GM12878 (cell line): ENCODE measurements around the gene PREX1. TPM values are rescaled to one million over a fixed set of nuclear protein-coding genes. Genes with fewer than 3 reads are reported as not detected.
A peak's percentile ranks its signal among the peaks of the same experiment; 100 is the strongest.

Experiments used
- ATAC-seq: fragments of 200-7000 bp; cut with Tn5 transposase; 3 replicates; pipeline ENCODE4 v1.9.1; 2020; ENCODE audit warnings: mild to moderate bottlenecking, moderate library complexity
- BruUV-seq: library from RNA; stranded (reverse); fragments of 400-500 nt; replicated peaks from 2 replicates; lab custom pipeline; 2021; lab: Mats Ljungman, UMichigan
- CTCF ChIA-PET: fragments of 300-600 bp; sonication (Branson Sonifier 250); formaldehyde crosslinking; extraction: SDS; loops from one replicate; lab custom pipeline; 2021; ENCODE audit warnings: inconsistent platforms; lab: Yijun Ruan, JAX
- POLR2A ChIA-PET: fragments of 350-600 bp; formaldehyde crosslinking; extraction: SDS; loops from one replicate; lab custom pipeline; 2021; ENCODE audit warnings: inconsistent platforms; lab: Charles Lee
- RAD21 ChIA-PET: fragments of 300-600 bp; sonication (Branson Sonifier 250); formaldehyde crosslinking; loops from one replicate; lab custom pipeline; 2023; ENCODE audit warnings: antibody characterized with exemption; ENCODE audit not compliant: unreplicated experiment; lab: Charles Lee
- SMC1A ChIA-PET: fragments of 300-600 bp; sonication (Branson Sonifier 250); formaldehyde crosslinking; loops from one replicate; lab custom pipeline; 2023; ENCODE audit not compliant: unreplicated experiment, uncharacterized antibody; lab: Charles Lee
- DNase-seq: peaks from one replicate; pipeline ENCODE4 v3.0.0-alpha.2; 2011; ENCODE audit warnings: low read depth, low spot score
- FAIRE-seq: peaks from 3 replicates; lab custom pipeline; 2011; peaks lifted over from hg19 to GRCh38; lab: Jason Lieb, UNC
- H2AFZ ChIP-seq: 2 replicates; pipeline ENCODE4 v1.6.0; 2011; ENCODE audit warnings: low read depth, low read length, control low read depth; ENCODE audit not compliant: control insufficient read depth
- H3K27ac ChIP-seq: 2 replicates; pipeline ENCODE4 v1.5.1; 2011; ENCODE audit warnings: control low read depth; ENCODE audit not compliant: control insufficient read depth, insufficient read depth
- H3K27me3 ChIP-seq, 2 experiments: replicated peaks in 1 of 2; 2 replicates each; pipeline versions ENCODE4 v1.6.0 to v1.6.1; 2011; ENCODE audit warnings: low read length in 1 of 2; ENCODE audit not compliant: control insufficient read depth in 2 of 2, insufficient read depth in 2 of 2
- H3K36me3 ChIP-seq, 2 experiments: 2 replicates each; pipeline ENCODE4 v1.5.1; 2011; ENCODE audit warnings: low read length in 1 of 2; ENCODE audit not compliant: control insufficient read depth in 2 of 2, insufficient read depth in 2 of 2
- H3K4me1 ChIP-seq: 2 replicates; pipeline ENCODE4 v1.6.1; 2011; ENCODE audit warnings: mild to moderate bottlenecking, low read length, moderate library complexity, mixed read lengths; ENCODE audit not compliant: control insufficient read depth, insufficient read depth
- H3K4me2 ChIP-seq: 2 replicates; pipeline ENCODE4 v1.6.0; 2011; ENCODE audit warnings: control low read depth; ENCODE audit not compliant: control insufficient read depth, insufficient read depth
- H3K4me3 ChIP-seq: fragments of 200-600 bp; sonication (generic); 2 replicates; pipeline ENCODE4 v1.5.1; 2016
- H3K79me2 ChIP-seq: 2 replicates; pipeline ENCODE4 v1.6.0; 2011; ENCODE audit warnings: low read length; ENCODE audit not compliant: control insufficient read depth, insufficient read depth
- H3K9ac ChIP-seq: 2 replicates; pipeline ENCODE4 v1.8.0; 2011; ENCODE audit warnings: low read length, control low read depth, mixed read lengths; ENCODE audit not compliant: control insufficient read depth, insufficient read depth
- H3K9me3 ChIP-seq: replicated peaks from 3 replicates; pipeline ENCODE4 v1.5.1; 2011; ENCODE audit warnings: mild to moderate bottlenecking, low read length; ENCODE audit not compliant: control insufficient read depth, insufficient read depth
- H4K20me1 ChIP-seq: 2 replicates; pipeline ENCODE4 v1.6.0; 2011; ENCODE audit not compliant: control insufficient read depth, insufficient read depth
- KDM1A ChIP-seq: fragments of 200-600 bp; sonication (generic); IDR thresholded peaks from 2 replicates; pipeline ENCODE4 v1.6.1; 2016; ENCODE audit warnings: borderline replicate concordance
- NFYA ChIP-seq: IDR thresholded peaks from 2 replicates; pipeline ENCODE4 v1.6.1; 2011; ENCODE audit warnings: low read depth, mild to moderate bottlenecking, low read length, improper control_type of control experiment, borderline replicate concordance
- NR2C2 ChIP-seq: IDR thresholded peaks from 2 replicates; pipeline ENCODE4 v1.6.1; 2011; ENCODE audit warnings: borderline replicate concordance, low read depth; ENCODE audit not compliant: control insufficient read depth, insufficient read length
- NR2F1 ChIP-seq: fragments of 450-650 bp; conservative IDR thresholded peaks from 2 replicates; pipeline ENCODE4 v1.6.1; 2017; ENCODE audit warnings: mild to moderate bottlenecking
- POLR2AphosphoS2 ChIP-seq: IDR thresholded peaks from 2 replicates; pipeline ENCODE4 v1.6.1; 2011; ENCODE audit warnings: low read depth, mild to moderate bottlenecking, low read length, improper control_type of control experiment, moderate library complexity
- POLR2AphosphoS5 ChIP-seq: IDR thresholded peaks from 2 replicates; pipeline ENCODE4 v1.6.1; 2011; ENCODE audit warnings: mild to moderate bottlenecking, low read length, inconsistent platforms
- RCOR1 ChIP-seq: conservative IDR thresholded peaks from 2 replicates; pipeline ENCODE4 v1.6.1; 2012; ENCODE audit warnings: low read depth, low read length, improper control_type of control experiment
- SMAD5 ChIP-seq: IDR thresholded peaks from 2 replicates; pipeline ENCODE4 v1.6.1; 2016; ENCODE audit warnings: antibody characterized with exemption, low read depth
- SMARCA5 ChIP-seq: fragments of 450-650 bp; IDR thresholded peaks from 2 replicates; pipeline ENCODE4 v1.6.1; 2017; ENCODE audit warnings: mild to moderate bottlenecking
- SRF ChIP-seq, 2 experiments: IDR thresholded peaks; 2 replicates each; pipeline ENCODE4 v1.6.1; 2011; ENCODE audit warnings: low read depth in 2 of 2, low read length in 2 of 2, mild to moderate bottlenecking in 1 of 2, moderate library complexity in 1 of 2
- STAT3 ChIP-seq: IDR thresholded peaks from 2 replicates; pipeline ENCODE4 v1.6.1; 2011; ENCODE audit warnings: low read depth, low read length, improper control_type of control experiment
- ZNF622 ChIP-seq: fragments of 450-650 bp; IDR thresholded peaks from 2 replicates; pipeline ENCODE4 v1.6.1; 2017; ENCODE audit warnings: mild to moderate bottlenecking, inconsistent platforms
- WGBS: methylation state at CpG from one replicate; pipeline ENCODE4 v1.1.6; 2016; ENCODE audit warnings: low lambda C conversion rate; ENCODE audit not compliant: insufficient replicate concordance, insufficient coverage; ENCODE audit errors: missing lambda C conversion rate; 5-methylcytosine and 5-hydroxymethylcytosine counted together
- in situ Hi-C: fragments of 300-500 bp; cut with MboI; formaldehyde crosslinking; loops from 9 replicates; pipeline ENCODE4 v1.14.3; 2018; ENCODE audit warnings: mixed read lengths
- intact Hi-C: fragments of 100-400 bp; cut with micrococcal nuclease; formaldehyde crosslinking; loops from one replicate; pipeline ENCODE4 v1.14.2; 2022; ENCODE audit not compliant: unreplicated experiment
- polyA plus RNA-seq, 11 experiments: library from polyadenylated mRNA; depleted of rRNA in 4 of 11; unstranded in 6 of 11; stranded (reverse) in 5 of 11; fragments of >200 nt; fragmentation: Nextera tagmentation in 4 of 11; fragmentation: Illumina TruSeq in 1 of 11; extraction: Ambion mirVana in 4 of 11; extraction: Trizol in 1 of 11; gene quantifications; 1 replicate in 1 of 11; 2 replicates in 10 of 11; pipeline versions ENCODE4 v1.2.1 to v1.2.3, GENCODE V29; 2011 to 2016; ENCODE audit warnings: inconsistent platforms in 2 of 11, missing spikeins in 2 of 11, low read depth in 1 of 11
- total RNA-seq, 4 experiments: library from RNA; depleted of rRNA in 3 of 4; stranded (reverse); fragments of >200 nt in 3 of 4; fragmentation: Illumina TruSeq in 1 of 4; extraction: Trizol in 1 of 4; gene quantifications; 2 replicates each; pipeline versions ENCODE4 v1.2.1 to v1.2.3, GENCODE V29; 2013 to 2021
- TF ChIP-seq, protein P1 (sequence below): fragments of 150-350 bp; IDR thresholded peaks from 2 replicates; pipeline ENCODE4 v1.6.1; 2016; ENCODE audit warnings: low read depth, low read length

The PREX1 gene
- total and polyA plus RNA-seq, 10 of the 15 experiments (the other 5 are each of a cell fraction or from before 2014, with no cell fraction given): 2.6 to 114 (median 38.9) TPM

GRCh38 chr20:48626226-48626937, 201.4 kb downstream of the PREX1 start:
- Histone ChIP-seq H3K4me3 (no peak overlapping the region), H3K27ac (no peak overlapping the region), H4K20me1 (no peaks in the 10 kb centered on the region), H3K79me2 (no peaks in the 10 kb centered on the region), H3K4me2 (no peak overlapping the region), H3K36me3 (peaks cover 12 to 25% of the 10 kb centered on the region in 2 experiments; a peak in 3 of 4 replicates), H3K9me3 (no peaks in the 10 kb centered on the region), H3K4me1 (no peaks in the 10 kb centered on the region; the same call in 1 of the 2 replicates), H2AFZ (no peak overlapping the region), H3K9ac (no peak overlapping the region), H3K27me3 (no peaks in the 10 kb centered on the region)
- ChIA-PET CTCF (no interaction called here), POLR2A (interaction anchor here (0.6 kb wide), 1 partner anchor 18 kb away, joined by 3 read pairs; no protein-coding TSS in a partner anchor), SMC1A (no interaction called here), RAD21 (no interaction called here)
- 92% methylated on average over 24 of the region's 24 CpGs for WGBS
- ATAC-seq (no peak), FAIRE-seq (no peak), DNase-seq (no peak)
- in situ Hi-C loops (no loop called here), intact Hi-C loops (no loop called here)
- no peak for TF ChIP-seq KDM1A
- TF ChIP-seq NR2F1: no peak
- no peak for TF ChIP-seq NFYA
- 0 out of 2 replicates have a peak, but pooled peaks have one; percentile 25 for TF ChIP-seq SMARCA5
- BruUV-seq: no TSS peak

- no peak overlapping the region for H2AFZ ChIP-seq
- no TSS peak for BruUV-seq
- DNase-seq (no peak), ATAC-seq (no peak), FAIRE-seq (no peak)
- WGBS: 87% methylated on average over 25 of the region's 29 CpGs
- H3K4me2 ChIP-seq: no peak overlapping the region
- peaks cover 3% of the 10 kb centered on the region; the same call in 1 of the 2 replicates for H3K4me1 ChIP-seq
- in situ Hi-C loops: no loop called here
- H3K27me3 ChIP-seq: no peaks in the 10 kb centered on the region
- no peaks in the 10 kb centered on the region for H3K79me2 ChIP-seq
- H4K20me1 ChIP-seq: no peaks in the 10 kb centered on the region
- H3K9ac ChIP-seq: no peak overlapping the region
- H3K36me3 ChIP-seq: peaks cover 12 to 20% of the 10 kb centered on the region in 2 experiments; a peak in 3 of 4 replicates
- POLR2A ChIA-PET: no interaction called here
- CTCF ChIA-PET: no interaction called here
- H3K4me3 ChIP-seq: no peak overlapping the region
- intact Hi-C loops: no loop called here
- H3K9me3 ChIP-seq: no peaks in the 10 kb centered on the region
- H3K27ac ChIP-seq: no peak overlapping the region
- RAD21 ChIA-PET: no interaction called here
- SMC1A ChIA-PET: no interaction called here
- no peak for TF ChIP-seq RCOR1
- no peak for TF ChIP-seq STAT3
- TF ChIP-seq SRF (IDR thresholded peaks at IDR 0.05; ENCODE audit: low read depth in 2 of 2, low read length in 2 of 2): no peak
- no peak for TF ChIP-seq ZNF622
- no peak for TF ChIP-seq POLR2AphosphoS2
- TF ChIP-seq SMAD5: no peak
- TF ChIP-seq, protein P1, sequence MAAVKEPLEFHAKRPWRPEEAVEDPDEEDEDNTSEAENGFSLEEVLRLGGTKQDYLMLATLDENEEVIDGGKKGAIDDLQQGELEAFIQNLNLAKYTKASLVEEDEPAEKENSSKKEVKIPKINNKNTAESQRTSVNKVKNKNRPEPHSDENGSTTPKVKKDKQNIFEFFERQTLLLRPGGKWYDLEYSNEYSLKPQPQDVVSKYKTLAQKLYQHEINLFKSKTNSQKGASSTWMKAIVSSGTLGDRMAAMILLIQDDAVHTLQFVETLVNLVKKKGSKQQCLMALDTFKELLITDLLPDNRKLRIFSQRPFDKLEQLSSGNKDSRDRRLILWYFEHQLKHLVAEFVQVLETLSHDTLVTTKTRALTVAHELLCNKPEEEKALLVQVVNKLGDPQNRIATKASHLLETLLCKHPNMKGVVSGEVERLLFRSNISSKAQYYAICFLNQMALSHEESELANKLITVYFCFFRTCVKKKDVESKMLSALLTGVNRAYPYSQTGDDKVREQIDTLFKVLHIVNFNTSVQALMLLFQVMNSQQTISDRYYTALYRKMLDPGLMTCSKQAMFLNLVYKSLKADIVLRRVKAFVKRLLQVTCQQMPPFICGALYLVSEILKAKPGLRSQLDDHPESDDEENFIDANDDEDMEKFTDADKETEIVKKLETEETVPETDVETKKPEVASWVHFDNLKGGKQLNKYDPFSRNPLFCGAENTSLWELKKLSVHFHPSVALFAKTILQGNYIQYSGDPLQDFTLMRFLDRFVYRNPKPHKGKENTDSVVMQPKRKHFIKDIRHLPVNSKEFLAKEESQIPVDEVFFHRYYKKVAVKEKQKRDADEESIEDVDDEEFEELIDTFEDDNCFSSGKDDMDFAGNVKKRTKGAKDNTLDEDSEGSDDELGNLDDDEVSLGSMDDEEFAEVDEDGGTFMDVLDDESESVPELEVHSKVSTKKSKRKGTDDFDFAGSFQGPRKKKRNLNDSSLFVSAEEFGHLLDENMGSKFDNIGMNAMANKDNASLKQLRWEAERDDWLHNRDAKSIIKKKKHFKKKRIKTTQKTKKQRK: no peak
- no peak for TF ChIP-seq POLR2AphosphoS5
- no peak for TF ChIP-seq NR2C2
Measured at GRCh38 chr20:48625136-48625900, 202.5 kb downstream of the PREX1 start.
